NCI-H1105 treated with DMSO at 0.1 percent for 48 hours (cell line): Measurements from ENCODE around the gene TFEB.
A peak's percentile ranks its signal among the peaks of the same experiment; 100 is the strongest.

Experiments used
- DNase-seq: peaks from one replicate; lab custom pipeline; 2025; lab: John Stamatoyannopoulos, UW

Gene TFEB

DNA sequence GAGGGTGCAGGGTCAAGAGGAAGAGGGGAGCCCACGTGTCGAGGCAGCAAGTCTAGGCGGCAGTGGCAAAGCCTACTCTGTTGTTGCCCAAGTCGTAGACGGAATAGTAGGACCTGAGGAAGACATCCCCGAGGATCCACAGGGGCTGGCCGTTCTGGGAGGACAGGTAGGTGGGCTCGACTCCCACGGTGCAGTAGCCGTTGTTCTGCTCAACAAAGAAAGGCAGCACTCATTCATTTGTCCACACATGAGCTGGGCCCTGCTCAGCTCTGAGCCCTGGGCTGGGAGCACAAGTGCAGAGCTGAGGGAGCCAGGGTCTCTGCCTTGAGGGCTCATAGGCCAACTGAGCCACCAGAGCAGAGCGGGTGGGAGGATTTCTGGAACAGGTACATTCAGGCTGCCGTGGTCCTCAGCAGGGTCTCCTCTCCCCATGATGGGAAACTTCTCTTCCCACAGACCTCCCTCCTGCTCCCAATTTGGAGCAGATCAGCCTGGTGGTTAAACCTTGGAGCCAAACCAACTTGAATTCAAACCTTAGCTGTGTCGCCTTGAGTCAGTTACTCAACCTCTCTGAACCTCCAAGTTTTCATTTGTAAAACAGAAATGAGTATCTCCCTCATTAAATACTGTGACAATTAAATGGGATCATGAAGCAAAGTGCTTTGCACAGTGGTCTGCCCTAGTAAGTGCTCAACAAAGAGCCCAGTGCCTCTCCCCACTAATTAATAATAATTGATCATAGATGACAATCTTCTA lies 1.6 kb upstream of the TFEB start:
- DNase-seq: no peak

DNA sequence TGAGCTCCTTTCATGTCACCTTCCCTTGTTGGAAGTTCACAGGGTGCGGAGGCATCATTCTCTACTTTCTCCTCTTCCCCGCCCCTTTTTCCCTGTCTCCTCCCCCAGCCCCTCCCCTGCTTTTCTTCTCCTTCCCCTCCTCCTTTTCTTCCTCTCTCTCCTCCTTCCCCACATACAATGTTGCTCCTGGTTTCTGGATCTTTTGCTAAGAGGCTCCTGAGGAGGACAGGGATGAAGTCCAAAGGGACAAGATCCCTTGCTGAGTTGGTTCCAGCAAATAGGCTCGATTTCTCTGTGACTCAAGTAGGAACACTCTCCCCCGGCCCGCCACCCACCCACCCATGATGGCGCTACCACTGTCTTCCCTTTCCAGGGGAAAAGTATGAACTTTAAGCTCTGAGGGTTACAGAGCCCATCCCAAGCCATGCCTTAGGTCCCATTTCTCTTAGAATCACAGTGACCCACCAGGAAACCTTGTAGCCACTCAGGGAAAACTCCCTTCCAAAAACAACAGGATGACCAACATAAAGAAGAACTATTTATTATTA lies 852 bp upstream of the TFEB start:
- DNase-seq: no peak

DNA sequence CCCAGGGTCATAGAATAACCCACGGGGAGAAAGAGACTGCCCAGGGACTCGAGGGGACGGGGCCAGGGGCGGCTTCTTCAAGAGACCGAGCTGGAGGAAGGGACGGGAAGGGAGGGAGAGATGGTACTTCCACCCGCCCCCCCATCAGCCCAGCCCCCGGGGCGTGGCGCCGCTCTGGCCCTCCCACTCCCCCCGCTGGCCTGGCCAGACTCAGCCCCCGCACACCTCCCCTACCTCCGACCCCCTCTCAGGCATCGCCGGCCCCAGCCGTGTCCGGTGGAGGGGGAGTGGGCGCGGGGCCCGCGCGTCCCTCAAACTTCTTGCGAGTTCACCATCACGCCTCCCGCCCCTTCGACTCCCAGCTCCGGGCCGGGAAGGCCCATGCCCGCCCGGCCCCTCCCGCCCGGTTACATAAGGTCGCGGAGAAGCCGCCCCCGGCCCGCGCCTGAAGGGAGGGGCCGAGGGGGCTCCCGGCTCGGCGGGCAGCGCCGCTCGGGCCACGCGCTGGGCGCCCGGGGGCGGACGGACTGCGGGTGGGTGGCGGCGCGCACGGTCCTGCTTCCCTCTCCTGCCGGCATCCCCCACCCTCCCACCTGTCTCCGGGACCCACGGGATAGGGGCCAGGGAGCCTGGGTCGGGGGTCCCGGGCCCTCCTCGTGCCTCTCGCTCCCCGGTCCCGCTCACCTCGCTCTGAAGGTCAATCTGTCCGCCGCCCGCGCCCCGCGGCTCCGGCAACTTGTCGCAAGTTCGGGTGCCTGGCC lies 562 bp downstream of the TFEB start:
- DNase-seq: peak; percentile 39

DNA sequence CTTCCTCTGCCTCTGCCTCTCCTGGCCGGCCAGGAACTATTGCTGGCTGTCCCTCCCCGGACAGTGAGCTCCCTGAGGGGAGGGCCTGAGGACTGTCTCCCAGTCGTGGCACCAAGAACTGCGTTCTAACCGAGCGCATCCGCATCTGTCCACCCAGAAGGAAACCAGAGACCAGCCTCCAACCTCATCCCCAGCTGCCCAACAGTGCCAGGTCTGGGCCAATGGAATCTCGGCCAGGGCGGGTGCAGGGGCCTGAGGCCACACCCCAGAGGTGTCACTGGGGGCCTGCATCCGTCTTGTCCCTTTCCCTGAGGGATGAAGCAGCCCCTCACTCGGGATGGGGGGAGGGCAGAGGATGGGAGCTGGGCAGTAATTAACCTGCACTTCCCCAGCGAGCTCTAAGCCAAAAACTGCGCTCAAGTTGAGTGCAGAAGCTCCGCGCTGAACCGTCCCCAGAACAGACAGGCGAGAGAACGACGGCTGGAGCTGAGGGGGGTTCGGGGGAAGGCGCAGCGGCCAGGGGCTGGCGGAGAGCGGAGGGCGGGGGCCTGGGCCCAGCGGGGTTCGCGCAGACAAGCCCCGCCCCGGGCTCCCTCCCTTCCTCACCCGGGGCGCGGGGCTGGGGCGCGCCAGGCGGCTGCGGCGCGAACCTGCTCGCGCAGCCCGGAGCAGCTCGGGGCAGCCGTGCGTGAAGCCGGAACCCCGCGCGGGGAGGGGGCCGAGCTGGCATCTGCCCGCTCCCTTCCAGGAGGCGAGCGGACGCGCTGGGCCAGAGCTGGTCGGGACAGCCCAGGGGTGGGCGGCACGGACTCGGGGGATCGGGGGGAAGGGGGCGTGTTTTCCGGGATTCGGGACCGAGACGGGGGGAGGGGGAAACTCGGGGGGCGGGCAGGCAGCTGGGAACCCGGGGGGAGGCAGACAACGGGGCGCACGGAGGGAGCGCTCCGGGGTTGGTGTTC lies 1.4 kb downstream of the TFEB start:
- peak; percentile 59 for DNase-seq

DNA sequence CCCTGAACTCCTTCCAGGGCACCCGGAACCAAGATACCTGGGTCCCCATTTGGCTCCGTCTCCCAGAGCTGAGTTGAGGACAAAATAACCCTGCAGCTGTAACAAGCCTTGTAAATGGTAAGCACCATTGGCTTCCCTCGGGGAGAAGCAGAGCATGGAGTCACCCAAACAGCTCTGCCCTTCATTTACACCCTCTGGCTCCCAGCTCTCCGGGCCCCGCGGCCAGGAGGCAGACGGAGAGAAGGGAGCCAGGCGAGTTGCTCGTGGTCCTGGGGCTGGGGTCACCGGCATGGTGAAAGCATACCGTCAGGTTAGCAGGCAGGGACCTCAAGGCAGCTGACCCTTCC lies 2.1 kb downstream of the TFEB start:
- DNase-seq: no peak

DNA sequence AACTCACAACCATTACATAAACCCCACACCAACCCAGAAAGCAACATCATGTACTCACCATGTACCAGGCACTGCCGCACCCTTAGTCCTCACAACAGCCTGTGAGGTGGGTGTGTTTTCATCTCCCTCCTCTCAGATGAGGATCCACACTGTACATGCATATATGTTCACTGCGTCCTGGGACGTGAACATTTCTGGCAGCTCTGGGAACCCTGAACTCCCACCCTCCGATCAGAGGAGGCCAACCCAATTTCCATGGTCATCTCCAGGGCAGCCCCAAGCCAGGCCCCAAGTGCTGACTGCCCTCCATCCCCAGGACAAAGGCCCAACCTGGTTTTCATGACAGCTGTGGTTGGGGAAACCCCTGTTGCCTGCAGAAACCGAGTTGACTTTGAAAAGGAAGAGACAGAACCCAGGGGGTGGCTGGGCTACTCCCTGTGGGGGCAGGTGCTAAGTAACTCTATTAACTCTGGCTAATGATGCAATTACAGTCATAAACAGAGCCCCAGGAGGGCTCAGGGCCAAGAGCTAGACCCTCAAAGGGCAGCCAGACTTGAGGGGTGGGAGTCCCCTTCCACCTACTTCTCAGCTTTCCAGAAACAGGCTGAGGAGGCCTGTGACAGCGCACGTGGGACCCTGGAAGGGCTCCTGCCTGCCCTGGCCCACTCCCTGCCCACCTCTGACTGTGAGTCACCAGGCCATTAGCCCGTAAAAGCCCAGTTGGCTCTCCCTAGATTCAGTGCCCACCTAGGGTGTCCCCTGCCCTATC lies 2.6 kb downstream of the TFEB start:
- DNase-seq: peak; percentile 12

DNA sequence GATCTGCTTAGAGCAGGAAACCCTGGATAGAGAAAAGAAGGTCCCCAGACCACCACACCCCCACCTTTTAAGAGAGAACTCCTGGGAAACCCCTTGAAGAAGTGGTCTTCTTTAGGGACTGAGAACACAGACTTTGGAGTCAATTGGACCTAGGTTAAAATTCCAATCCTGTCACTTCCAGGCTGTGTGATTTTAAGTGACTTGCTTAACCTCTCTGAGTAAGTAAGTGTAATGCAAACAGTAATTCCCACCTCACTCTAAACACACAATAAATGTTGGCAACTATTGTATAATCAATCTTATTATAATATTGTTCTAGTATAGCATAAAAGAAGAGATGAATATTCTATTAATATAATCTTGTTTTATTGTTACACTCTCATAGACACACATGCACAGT lies 3.3 kb downstream of the TFEB start:
- DNase-seq: no peak

DNA sequence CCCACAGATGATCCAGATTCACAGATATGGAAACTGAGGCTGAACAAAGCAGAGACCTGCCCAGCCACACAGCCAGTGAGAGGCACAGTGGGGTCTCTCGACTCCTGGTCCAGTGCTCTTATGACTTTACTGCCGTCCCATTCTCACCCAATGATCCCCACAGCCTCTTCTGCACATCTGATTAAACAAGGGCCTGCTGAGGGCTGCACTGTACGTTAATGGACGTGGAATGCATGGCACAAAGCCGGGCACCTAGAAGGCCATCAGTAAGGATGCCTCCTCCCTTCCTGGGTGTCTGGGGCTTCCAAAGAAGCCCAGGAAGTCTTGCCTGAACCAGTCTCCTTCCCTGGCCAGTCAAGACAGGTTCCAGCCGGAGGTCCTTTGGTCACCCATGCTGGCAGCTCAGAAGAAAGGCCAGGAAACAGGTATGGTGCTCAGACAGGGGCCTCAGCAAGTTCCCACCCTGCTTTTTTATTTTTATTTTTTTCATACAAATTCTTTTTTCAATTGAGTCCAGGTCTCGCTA lies 3.8 kb downstream of the TFEB start:
- DNase-seq: no peak

DNA sequence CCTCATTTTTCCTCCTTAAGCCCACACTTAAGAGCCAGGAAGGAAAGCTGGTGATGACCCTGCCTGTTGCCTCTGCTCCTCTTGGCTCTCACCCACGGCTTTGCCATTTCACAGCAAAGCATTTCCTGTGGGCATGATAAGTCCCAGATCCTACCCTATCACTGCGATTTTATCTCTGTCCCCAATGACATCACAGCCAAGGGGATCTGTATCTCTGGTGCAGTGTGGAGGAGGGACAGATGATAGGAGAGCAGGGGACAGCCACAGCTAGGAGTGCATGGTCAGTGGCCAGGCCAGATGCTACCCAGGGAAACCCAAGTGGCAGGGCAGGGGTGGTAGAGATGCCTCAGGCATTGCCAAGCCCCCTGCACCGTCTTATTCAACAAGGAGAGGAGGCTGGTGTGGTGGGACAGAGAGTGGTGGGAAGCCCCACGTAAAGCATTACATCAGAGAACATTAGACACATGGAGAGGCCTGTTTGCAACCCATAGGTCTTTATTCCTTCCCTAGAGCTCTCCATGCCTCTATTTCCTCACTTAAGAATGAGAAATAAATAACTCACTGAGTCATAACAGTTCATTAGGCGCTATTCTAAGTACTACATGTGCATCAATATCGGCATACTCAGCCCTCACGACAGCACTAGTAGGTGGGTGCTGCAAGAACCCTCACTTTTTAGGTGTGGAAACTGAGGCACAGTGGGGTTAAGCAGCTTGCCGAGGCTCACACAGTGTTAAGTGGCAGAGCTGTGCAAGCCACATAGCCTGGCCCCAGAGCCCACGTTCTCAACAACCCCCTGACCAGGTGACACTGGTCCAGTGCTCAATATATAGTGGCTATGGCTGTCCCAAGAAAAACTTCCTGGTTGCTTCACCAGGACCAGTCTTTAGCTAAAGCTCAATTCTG lies 4.6 kb downstream of the TFEB start:
- no peak for DNase-seq

DNA sequence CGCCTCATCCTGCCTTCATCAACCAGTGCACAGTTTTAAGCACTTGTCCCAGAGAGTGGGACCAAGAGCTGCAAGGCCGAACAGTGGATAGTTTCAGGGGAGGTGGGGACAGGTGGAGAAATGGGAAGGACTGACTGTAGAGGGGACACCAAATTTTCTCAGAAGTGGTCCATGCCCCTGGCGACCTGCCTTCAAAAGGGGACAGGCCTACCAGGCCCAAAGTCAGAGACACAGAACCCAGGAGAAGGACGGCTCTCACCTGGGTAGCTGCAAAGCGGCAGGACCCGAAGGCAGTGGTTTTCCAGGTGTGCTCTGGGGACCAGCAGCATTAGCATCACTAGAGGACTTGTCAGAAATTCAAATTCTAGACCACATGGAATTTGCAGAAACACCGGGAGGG lies 5.8 kb downstream of the TFEB start:
- no peak for DNase-seq

DNA sequence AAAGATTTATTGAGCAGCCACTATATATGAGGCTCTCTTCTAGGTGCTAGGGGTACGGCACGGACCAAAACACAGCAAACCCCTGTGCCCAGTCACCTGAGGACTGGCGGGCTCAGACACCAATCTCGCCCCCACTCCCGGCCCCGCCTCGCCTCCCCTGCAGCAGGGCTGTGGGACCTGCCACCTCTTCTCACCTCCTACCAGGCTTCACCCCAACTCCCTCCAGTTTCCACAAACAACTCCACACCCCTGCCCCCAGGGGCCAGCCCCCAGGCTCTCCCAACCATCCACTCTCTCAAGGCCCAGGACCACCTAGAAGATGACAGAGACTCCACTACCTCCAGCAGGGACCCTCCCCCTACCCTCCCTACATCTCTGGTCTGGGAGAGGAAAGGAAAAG lies 6.5 kb downstream of the TFEB start:
- DNase-seq: no peak

DNA sequence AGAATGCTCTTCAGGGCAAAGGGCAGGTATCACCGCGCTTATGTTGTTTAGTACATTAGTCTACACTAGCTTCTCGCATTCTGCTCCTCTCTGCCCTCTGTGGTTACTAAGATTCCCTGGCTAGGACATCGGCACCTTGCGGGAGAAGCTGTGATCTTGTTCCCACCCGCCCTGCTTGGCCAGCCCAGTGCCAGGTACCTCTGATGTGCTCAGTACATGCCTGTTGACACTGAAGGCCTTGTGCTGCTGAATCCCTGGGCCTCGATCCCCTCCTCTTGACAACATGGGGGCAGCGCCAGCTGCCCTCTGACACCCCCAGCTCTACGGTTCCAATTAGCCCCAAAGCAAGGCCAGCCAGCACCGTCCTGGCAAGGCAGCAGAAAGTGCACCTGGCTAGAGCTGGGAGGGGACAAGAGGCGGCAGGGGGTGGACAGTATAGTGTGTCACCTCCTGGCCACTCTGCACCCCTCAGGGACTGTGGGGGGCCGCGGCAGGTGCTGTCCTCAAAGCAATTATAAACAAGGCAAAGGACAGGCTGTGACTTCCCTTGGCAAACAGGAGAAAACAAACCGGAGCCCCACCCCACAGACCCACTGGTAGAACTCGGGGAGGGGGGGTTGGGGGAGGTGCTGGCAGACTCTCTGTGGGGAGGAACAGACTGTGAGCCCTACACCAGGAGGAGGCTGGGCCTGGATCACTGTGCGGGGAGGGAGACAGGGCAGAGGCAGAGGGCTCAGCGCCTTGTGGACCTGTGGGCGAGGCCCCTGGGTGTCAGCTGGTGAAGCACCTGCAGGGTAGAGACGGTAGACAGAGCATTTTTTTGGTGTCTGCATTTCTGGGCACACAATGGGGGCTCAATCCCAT lies 7.1 kb downstream of the TFEB start:
- peak; percentile 67 for DNase-seq

DNA sequence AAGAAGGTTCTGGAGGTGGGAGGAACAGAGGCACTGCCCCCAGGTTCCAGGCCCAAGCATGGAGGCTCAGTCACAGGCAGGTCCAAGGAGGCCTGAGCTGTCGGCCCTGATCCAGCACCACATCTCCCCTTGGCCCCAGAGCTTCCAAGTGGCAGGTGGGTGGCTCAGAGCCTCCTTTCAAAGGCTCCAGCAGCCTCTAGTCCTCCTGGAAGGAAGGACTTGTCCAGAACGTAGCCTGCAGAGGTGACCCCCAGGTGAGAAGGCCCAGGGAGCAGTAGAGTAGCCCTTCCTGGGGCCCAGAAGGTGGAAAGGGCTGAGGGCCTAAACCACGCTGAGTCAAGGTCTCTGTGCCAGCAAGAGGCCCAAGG lies 7.7 kb downstream of the TFEB start:
- DNase-seq: no peak

DNA sequence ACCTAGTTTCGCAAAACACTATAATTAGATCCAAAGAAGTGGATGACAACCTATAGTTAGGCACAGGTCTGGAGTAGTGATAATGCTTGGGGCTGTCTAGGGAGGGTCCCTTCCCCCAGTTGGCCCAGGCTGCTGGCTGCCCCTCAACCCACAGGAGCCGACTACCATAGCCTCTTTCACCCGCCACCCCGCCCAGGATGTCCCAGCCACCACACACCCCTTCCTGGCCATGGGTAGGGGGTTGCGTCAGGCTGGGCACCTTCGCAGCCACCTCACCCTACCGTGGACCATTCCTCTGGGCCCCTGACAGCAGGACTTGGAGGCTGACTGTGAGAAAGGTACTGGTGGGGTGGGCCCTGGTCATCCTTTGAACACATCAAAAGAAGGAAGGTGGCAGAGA lies 8.5 kb downstream of the TFEB start:
- DNase-seq: no peak

DNA sequence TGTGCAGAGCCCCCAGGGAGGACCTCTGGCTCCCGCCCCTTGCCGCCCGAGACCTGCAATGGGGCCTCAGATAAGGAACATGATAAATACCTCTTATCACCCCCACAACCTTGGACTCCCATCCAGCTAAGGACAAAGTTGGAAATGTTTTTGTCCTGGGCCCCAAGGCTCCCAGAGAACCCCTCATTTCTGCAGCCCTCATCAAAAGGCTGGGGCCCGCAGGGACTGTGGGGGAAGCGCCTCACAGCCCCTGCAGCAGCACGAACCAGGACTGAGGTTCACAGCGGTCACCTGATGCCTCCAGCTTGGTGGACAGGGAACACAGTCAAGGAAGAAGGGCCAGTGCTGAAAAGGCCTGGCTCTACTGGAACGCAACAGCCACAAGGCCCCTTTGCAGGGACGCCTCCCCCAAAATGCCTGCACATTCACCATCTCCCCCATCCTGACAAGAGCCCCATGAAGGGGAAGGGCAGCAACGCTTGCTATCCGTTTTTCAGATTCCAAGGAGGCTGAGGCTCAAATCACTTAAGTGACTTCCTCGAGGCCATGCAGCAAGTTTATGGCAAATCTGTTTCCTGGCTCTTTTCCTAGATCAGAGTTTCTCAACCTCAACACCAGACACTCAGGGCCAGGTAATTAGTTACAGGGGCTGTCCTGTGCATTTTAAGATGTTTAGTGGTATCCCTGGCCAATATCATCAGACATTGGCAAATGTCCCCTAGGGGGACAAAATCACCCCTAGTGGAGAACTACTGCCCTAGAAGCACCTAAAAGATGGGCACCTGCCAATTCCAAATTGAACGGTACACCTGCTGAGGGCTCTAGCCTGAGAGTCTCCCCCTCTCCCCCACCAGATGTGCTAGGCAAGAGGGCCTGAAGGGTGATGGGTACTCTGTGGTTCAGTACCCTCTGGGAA lies 10.6 kb downstream of the TFEB start:
- no peak for DNase-seq

DNA sequence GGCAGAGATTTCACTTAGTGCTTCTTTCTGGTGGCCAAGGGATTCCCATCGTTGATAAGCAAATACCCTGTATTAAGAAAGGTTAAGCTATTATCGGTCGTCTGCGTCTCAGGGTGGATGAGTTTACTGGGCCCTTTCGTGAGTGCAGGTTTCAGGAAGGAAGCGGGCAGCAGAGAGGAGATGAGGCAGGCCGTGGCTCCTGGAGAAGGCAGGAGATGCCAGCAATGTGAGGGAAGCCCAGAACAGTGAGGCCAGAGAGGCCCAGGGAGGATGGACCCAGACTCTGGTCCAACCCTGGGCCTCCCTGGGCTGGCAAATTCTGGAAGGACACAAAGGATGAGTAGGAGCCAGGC lies 11.2 kb downstream of the TFEB start:
- DNase-seq: no peak

DNA sequence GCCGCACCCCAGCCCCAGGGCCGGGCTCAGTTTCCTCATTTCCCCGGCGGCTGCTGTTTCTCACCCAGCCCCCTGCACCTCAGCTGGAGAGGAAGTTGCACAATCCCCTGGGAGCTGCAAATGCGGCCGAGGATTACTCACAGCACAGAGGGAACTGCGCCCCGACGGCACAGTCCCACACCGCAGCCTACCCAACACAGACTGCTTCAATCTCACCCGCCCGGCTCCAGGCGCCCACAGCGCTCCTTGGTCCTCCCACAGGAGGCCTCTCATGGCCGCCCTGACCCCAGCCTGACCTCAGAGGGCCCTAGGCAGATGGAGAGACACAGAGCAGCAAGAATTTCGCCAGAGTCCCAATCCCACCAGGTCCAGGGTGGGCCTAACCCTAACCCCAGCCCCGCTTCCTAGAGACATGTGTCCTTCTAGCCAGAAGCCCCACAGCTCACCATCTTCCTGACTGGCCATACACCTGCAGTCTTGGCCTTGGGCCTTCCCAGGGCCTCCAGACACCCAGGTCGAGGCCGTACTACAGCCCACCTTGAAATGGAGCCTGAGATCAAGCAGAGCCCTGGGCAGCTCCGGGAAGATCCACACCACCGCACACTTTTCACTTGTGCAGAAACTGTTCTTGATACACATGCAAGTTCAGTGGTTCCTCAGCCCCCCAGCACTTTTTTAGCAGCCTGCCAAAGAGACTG lies 11.7 kb downstream of the TFEB start:
- DNase-seq: no peak
